ENCODE data around the gene SIRPA. TPM values are rescaled to one million over a fixed set of nuclear protein-coding genes. Genes with fewer than 3 reads are reported as not detected.
A peak's percentile ranks its signal among the peaks of the same experiment; 100 is the strongest.

SIRPA gene
- total RNA-seq, 1 donor: 12.2 TPM

GRCh38 chr20:1959156-1959555 is 63.9 kb downstream of the SIRPA start:
- no peak for DNase-seq (ENCODE audit: low read depth)
- TF ChIP-seq, protein P1, sequence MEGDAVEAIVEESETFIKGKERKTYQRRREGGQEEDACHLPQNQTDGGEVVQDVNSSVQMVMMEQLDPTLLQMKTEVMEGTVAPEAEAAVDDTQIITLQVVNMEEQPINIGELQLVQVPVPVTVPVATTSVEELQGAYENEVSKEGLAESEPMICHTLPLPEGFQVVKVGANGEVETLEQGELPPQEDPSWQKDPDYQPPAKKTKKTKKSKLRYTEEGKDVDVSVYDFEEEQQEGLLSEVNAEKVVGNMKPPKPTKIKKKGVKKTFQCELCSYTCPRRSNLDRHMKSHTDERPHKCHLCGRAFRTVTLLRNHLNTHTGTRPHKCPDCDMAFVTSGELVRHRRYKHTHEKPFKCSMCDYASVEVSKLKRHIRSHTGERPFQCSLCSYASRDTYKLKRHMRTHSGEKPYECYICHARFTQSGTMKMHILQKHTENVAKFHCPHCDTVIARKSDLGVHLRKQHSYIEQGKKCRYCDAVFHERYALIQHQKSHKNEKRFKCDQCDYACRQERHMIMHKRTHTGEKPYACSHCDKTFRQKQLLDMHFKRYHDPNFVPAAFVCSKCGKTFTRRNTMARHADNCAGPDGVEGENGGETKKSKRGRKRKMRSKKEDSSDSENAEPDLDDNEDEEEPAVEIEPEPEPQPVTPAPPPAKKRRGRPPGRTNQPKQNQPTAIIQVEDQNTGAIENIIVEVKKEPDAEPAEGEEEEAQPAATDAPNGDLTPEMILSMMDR (IDR thresholded peaks at IDR 0.05; ENCODE audit: insufficient read depth, low read length): no peak

GRCh38 chr20:1961374-1961773 is 66.2 kb downstream of the SIRPA start:
- TF ChIP-seq, protein P1 (IDR thresholded peaks at IDR 0.05; ENCODE audit: insufficient read depth, low read length): no peak
- no peak overlapping the region for H3K4me3 ChIP-seq (ENCODE audit: low read depth, low read length)
- DNase-seq (ENCODE audit: low read depth): no peak

More at GRCh38 chr20:1959156-1959555, 63.9 kb downstream of the SIRPA start:
- no peak overlapping the region for H3K4me3 ChIP-seq (ENCODE audit: low read depth, low read length)

DNA sequence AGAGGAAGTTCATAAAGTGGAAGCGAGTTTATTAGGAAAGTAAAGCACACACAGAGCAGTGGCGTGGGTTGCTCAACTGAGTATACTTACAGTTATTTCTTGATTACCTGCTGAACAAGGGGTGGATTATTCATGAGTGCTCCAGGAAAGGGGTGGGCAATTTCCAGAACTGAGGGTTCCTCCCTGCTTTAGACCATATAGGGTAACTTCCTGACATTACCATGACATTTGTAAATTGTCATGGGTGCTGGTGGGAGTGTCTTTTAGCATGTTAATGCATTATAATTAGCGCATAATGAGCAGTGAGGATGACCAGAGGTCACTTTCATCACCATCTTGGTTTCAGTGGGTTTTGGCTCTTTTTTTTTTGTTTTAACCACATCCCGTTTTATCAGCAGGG is 68.9 kb downstream of the SIRPA start:
- TF ChIP-seq, protein P1 (IDR thresholded peaks at IDR 0.05; ENCODE audit: insufficient read depth, low read length): no peak
- DNase-seq (ENCODE audit: low read depth): no peak
- no peak overlapping the region for H3K4me3 ChIP-seq (ENCODE audit: low read depth, low read length)

GRCh38 chr20:1964659-1965405 is 69.6 kb downstream of the SIRPA start:
- H3K4me3 ChIP-seq (ENCODE audit: low read depth, low read length): no peak overlapping the region
- TF ChIP-seq, protein P1 (IDR thresholded peaks at IDR 0.05; ENCODE audit: insufficient read depth, low read length): no peak
- no peak for DNase-seq (ENCODE audit: low read depth)

DNA sequence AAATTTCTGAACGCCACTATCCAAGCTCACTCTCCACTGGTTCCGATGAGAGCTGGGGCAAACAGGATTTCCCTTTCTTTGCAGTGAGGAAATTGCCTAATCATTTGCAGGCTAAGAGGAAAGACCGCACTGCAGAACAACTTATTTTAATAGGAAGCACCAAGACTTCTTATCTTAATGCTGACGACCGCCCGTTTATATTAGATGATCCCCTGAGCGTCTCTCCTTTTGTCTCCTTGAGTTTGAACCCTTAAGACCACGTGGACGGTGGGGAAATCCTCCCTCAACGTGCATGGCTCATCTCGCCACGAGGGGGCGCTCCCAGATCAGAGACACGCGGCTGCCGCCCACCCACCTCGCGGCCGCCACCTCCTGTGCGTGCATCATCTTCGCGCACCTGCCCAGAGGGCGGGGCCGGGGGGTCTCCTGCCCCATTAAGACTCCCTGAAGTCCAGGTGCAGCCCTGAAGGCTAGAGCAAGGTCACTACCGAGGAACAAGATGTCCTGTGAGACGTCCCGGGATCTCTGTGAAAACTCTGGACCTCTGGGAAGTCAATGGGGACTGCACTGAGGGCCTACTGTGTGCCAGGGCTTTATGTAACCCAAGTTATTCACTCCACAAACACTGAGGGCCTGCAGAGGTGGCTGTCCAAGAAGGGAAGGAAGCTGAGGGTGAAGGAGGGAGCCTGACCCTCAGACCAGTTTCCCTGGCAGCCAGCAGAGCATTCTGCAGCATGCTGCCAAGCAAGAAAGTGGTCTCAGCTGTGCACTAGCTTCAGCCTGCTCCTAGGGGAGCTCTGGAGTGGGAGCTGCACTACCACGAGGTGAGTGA is 70.5 kb downstream of the SIRPA start:
- no peak overlapping the region for H3K4me3 ChIP-seq (ENCODE audit: low read depth, low read length)
- DNase-seq (ENCODE audit: low read depth): peak; percentile 64
- TF ChIP-seq, protein P1 (IDR thresholded peaks at IDR 0.05; ENCODE audit: insufficient read depth, low read length): peak; percentile 86

- DNase-seq (ENCODE audit: low read depth): no peak
- TF ChIP-seq, protein P1 (IDR thresholded peaks at IDR 0.05; ENCODE audit: insufficient read depth, low read length): no peak
- H3K4me3 ChIP-seq (ENCODE audit: low read depth, low read length): no peak overlapping the region
Observed at GRCh38 chr20:1968964-1969363, 73.8 kb downstream of the SIRPA start.

Data from fibroblast of the aortic adventitia (primary cell).